HCT116 (cell line): ENCODE measurements around the gene DDAH1. TPM values are rescaled to one million over a fixed set of nuclear protein-coding genes. Genes with fewer than 3 reads are reported as not detected.

Experiments used
- ATAC-seq: fragments of 200-7000 bp; cut with Tn5 transposase; 2 replicates; pipeline ENCODE4 v1.9.1; 2020; ENCODE audit warnings: mild to moderate bottlenecking, moderate library complexity
- BruUV-seq: library from RNA; stranded (reverse); fragments of 400-500 nt; replicated peaks from 2 replicates; lab custom pipeline; 2021; lab: Mats Ljungman, UMichigan
- CTCF ChIA-PET: fragments of 300-600 bp; sonication (Branson Sonifier 250); formaldehyde crosslinking; loops from one replicate; lab custom pipeline; 2021; ENCODE audit warnings: antibody characterized with exemption; lab: Charles Lee
- POLR2A ChIA-PET: fragments of 300-600, 350-600 bp; sonication (Branson Sonifier 250); formaldehyde crosslinking; loops from one replicate; lab custom pipeline; 2021; ENCODE audit warnings: antibody characterized with exemption; lab: Charles Lee
- RAD21 ChIA-PET, 2 experiments: fragments of 300-600 bp; sonication (Branson Sonifier 250); formaldehyde crosslinking; loops; one replicate each; lab custom pipeline; 2023; ENCODE audit warnings: low total read pairs in 2 of 2; ENCODE audit not compliant: uncharacterized antibody in 2 of 2, unreplicated experiment in 2 of 2, low non-redundant PET in 1 of 2; lab: Charles Lee
- DNase-seq: peaks from one replicate; pipeline ENCODE4 v3.0.0-alpha.2; 2010; ENCODE audit warnings: low read depth, low spot score
- H2AFZ ChIP-seq: fragments of 200-600 bp; shearing (Covaris generic), sonication (generic); 2 replicates; pipeline ENCODE4 v1.6.1; 2017; ENCODE audit warnings: low read depth, mixed run types, mixed read lengths, antibody characterized with exemption, low read length; ENCODE audit not compliant: poor library complexity, severe bottlenecking
- H3K27ac ChIP-seq: 2 replicates; pipeline ENCODE4 v1.5.1; 2012; ENCODE audit warnings: low read depth, low read length
- H3K27me3 ChIP-seq: fragments of 200-600 bp; sonication (generic); 2 replicates; pipeline ENCODE4 v1.6.1; 2016; ENCODE audit warnings: mixed run types, low read length, mixed read lengths; ENCODE audit not compliant: insufficient read depth
- H3K36me3 ChIP-seq, 2 experiments: fragments of 200-500 bp in 1 of 2; fragments of 200-600 bp in 1 of 2; sonication (Bioruptor generic) in 1 of 2; sonication (generic) in 1 of 2; 2 replicates each; pipeline versions ENCODE4 v1.5.1 to v1.6.1; 2014 to 2016; ENCODE audit warnings: low read length in 2 of 2, inconsistent platforms in 1 of 2, mixed read lengths in 1 of 2, mixed run types in 1 of 2; ENCODE audit not compliant: insufficient read depth in 2 of 2, control insufficient read depth in 1 of 2
- H3K4me1 ChIP-seq, 2 experiments: fragments of 200-600 bp in 1 of 2; sonication (generic) in 1 of 2; 2 replicates each; pipeline versions ENCODE4 v1.5.1 to v1.6.1; 2012 to 2017; ENCODE audit warnings: low read length in 2 of 2, inconsistent platforms in 1 of 2, mild to moderate bottlenecking in 1 of 2, mixed read lengths in 1 of 2, mixed run types in 1 of 2, moderate library complexity in 1 of 2; ENCODE audit not compliant: insufficient read depth in 2 of 2, control insufficient read depth in 1 of 2
- H3K4me2 ChIP-seq: fragments of 200-600 bp; sonication (generic); 2 replicates; pipeline ENCODE4 v1.6.1; 2017; ENCODE audit warnings: mixed run types, low read length, mixed read lengths
- H3K4me3 ChIP-seq, 2 experiments: fragments of 200-600 bp in 1 of 2; sonication (generic) in 1 of 2; replicated peaks in 1 of 2; 2 replicates each; pipeline ENCODE4 v1.5.1; 2011 to 2016; ENCODE audit warnings: low read length in 2 of 2, control low read depth in 1 of 2, low read depth in 1 of 2, mild to moderate bottlenecking in 1 of 2, mixed read lengths in 1 of 2, mixed run types in 1 of 2
- H3K79me2 ChIP-seq: fragments of 200-600 bp; sonication (generic); 2 replicates; pipeline ENCODE4 v1.6.1; 2017; ENCODE audit warnings: mild to moderate bottlenecking, mixed run types, low read length, moderate library complexity, mixed read lengths; ENCODE audit not compliant: insufficient read depth
- H3K9ac ChIP-seq: fragments of 200-600 bp; sonication (generic); 2 replicates; pipeline ENCODE4 v1.6.1; 2016; ENCODE audit warnings: low read length, mixed read lengths
- H3K9me2 ChIP-seq: fragments of 200-600 bp; sonication (generic), shearing (Covaris generic); 2 replicates; pipeline ENCODE4 v1.6.1; 2017; ENCODE audit warnings: mixed run types, mild to moderate bottlenecking, moderate library complexity; ENCODE audit not compliant: insufficient read depth
- H3K9me3 ChIP-seq, 2 experiments: fragments of 200-500 bp in 1 of 2; fragments of 200-600 bp in 1 of 2; sonication (Bioruptor generic) in 1 of 2; sonication (generic) in 1 of 2; 2 replicates each; pipeline ENCODE4 v1.6.1; 2014 to 2017; ENCODE audit warnings: low read length in 2 of 2, mixed read lengths in 2 of 2, inconsistent platforms in 1 of 2, low read depth in 1 of 2, mild to moderate bottlenecking in 1 of 2, mixed run types in 1 of 2, moderate library complexity in 1 of 2; ENCODE audit not compliant: control insufficient read depth in 1 of 2, insufficient read depth in 1 of 2
- H4K20me1 ChIP-seq: fragments of 200-600 bp; sonication (generic), shearing (Covaris generic); 2 replicates; pipeline ENCODE4 v1.6.1; 2017; ENCODE audit warnings: mixed run types, mild to moderate bottlenecking, moderate library complexity; ENCODE audit not compliant: insufficient read depth
- CBX3 ChIP-seq: IDR thresholded peaks from 2 replicates; pipeline ENCODE4 v1.6.1; 2012; ENCODE audit warnings: low read depth
- ELF1 ChIP-seq: IDR thresholded peaks from 2 replicates; pipeline ENCODE4 v1.6.1; 2012; ENCODE audit warnings: low read depth, borderline replicate concordance
- EZH2phosphoT487 ChIP-seq: fragments of 200-600 bp; IDR thresholded peaks from 2 replicates; pipeline ENCODE4 v1.6.1; 2018; ENCODE audit warnings: antibody characterized with exemption, borderline replicate concordance
- FOSL1 ChIP-seq: IDR thresholded peaks from 2 replicates; pipeline ENCODE4 v1.6.1; 2012; ENCODE audit warnings: low read depth
- JUND ChIP-seq: IDR thresholded peaks from 2 replicates; pipeline ENCODE4 v1.6.1; 2012
- POLR2A ChIP-seq: IDR thresholded peaks from 2 replicates; pipeline ENCODE4 v1.7.0; 2011; ENCODE audit warnings: borderline replicate concordance; ENCODE audit not compliant: insufficient read depth, insufficient read length; ENCODE audit errors: extremely low read depth
- POLR2AphosphoS5 ChIP-seq: IDR thresholded peaks from 2 replicates; pipeline ENCODE4 v1.6.1; 2011; ENCODE audit warnings: mild to moderate bottlenecking, low read depth, low read length, moderate library complexity
- SIN3A ChIP-seq: IDR thresholded peaks from 2 replicates; pipeline ENCODE4 v1.6.1; 2012; ENCODE audit warnings: low read depth
- TCF7L2 ChIP-seq: IDR thresholded peaks from 2 replicates; pipeline ENCODE4 v1.7.0; 2011; ENCODE audit warnings: borderline replicate concordance, inconsistent platforms; ENCODE audit not compliant: insufficient read depth, insufficient read length; ENCODE audit errors: extremely low read depth
- YY1 ChIP-seq: IDR thresholded peaks from 2 replicates; pipeline ENCODE4 v1.6.1; 2011; ENCODE audit warnings: low read length, low read depth, moderate library complexity, mild to moderate bottlenecking; ENCODE audit not compliant: insufficient replicate concordance; ENCODE audit errors: extremely low read depth
- ZFX ChIP-seq: fragments of 450-650 bp; IDR thresholded peaks from 2 replicates; pipeline ENCODE4 v1.6.1; 2017
- intact Hi-C: fragments of 100-400 bp; cut with micrococcal nuclease; formaldehyde crosslinking; loops from 2 replicates; pipeline ENCODE4 v1.10.0; 2022
- total RNA-seq: library from RNA; stranded (reverse); gene quantifications from one replicate; pipeline ENCODE4 v1.2.1, GENCODE V29; 2021; ENCODE audit not compliant: unreplicated experiment
- TF ChIP-seq, protein P1 (sequence below): IDR thresholded peaks from 2 replicates; pipeline ENCODE4 v1.6.1; 2011; ENCODE audit warnings: mild to moderate bottlenecking, low read length, moderate library complexity; ENCODE audit not compliant: insufficient replicate concordance; ENCODE audit errors: extremely low read depth
- TF ChIP-seq, protein P2 (sequence below): IDR thresholded peaks from 2 replicates; pipeline ENCODE4 v1.6.1; 2012; ENCODE audit warnings: low read depth
- TF ChIP-seq, protein P3 (sequence below), 3 experiments: fragments of 200-600 bp in 1 of 3; sonication (generic) in 1 of 3; IDR thresholded peaks in 2 of 3; conservative IDR thresholded peaks in 1 of 3; 2 replicates each; pipeline ENCODE4 v1.5.1; 2012 to 2017; ENCODE audit warnings: low read depth in 2 of 3, low read length in 2 of 3, antibody characterized with exemption in 1 of 3, borderline replicate concordance in 1 of 3, control low read depth in 1 of 3, mild to moderate bottlenecking in 1 of 3, mixed read lengths in 1 of 3, mixed run types in 1 of 3, moderate library complexity in 1 of 3; ENCODE audit not compliant: insufficient read depth in 1 of 3
- TF ChIP-seq, protein P4 (sequence below): IDR thresholded peaks from 2 replicates; pipeline ENCODE4 v1.6.1; 2012

The DDAH1 gene
- total RNA-seq, 1 experiment from 2014 or later = 16.6 TPM

DNA sequence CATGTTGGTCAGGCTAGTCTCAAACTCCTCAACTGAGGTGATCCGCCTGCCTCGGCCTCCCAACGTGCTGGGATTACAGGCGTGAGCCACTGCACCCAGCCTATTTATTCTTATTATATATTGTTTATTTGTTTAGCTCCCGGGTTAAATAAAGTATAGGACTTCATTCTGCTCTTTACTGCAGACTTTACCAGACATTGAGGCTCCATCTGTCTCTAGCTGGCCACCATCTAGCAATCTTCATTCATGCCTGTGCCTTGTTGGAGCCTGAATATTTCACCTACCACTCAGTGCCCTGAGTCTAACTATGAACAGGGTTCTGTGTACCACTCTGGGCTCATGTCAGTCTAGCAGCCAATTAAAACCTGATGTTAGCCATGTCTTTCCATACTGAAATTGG is 2.1 kb upstream of the DDAH1 start:
- BruUV-seq = no TSS peak
- CTCF ChIA-PET = no interaction called here

More for the DNA sequence above, 2.1 kb upstream of the DDAH1 start:
- DNase-seq (no peak), ATAC-seq (no peak)
- RAD21 ChIA-PET = no interaction called here
- peaks cover 2% of the 10 kb centered on the region for H3K79me2 ChIP-seq
- no peak overlapping the region for H2AFZ ChIP-seq
- no peaks in the 10 kb centered on the region for H3K36me3 ChIP-seq
- H3K27me3 ChIP-seq = no peaks in the 10 kb centered on the region
- H3K9me2 ChIP-seq = no peaks in the 10 kb centered on the region
- no peak overlapping the region for H3K9ac ChIP-seq
- POLR2A ChIA-PET = no interaction called here
- H3K4me1 ChIP-seq = peaks cover 7 to 19% of the 10 kb centered on the region in 2 experiments; a peak in 3 of 4 replicates
- H3K4me3 ChIP-seq = no peak overlapping the region
- no peaks in the 10 kb centered on the region for H4K20me1 ChIP-seq
- no peak overlapping the region for H3K27ac ChIP-seq
- H3K4me2 ChIP-seq = no peak overlapping the region
- intact Hi-C loops = no loop called here
- no peak for TF ChIP-seq ELF1
- no peak for TF ChIP-seq TCF7L2
- no peak for TF ChIP-seq POLR2A
- TF ChIP-seq, protein P1, sequence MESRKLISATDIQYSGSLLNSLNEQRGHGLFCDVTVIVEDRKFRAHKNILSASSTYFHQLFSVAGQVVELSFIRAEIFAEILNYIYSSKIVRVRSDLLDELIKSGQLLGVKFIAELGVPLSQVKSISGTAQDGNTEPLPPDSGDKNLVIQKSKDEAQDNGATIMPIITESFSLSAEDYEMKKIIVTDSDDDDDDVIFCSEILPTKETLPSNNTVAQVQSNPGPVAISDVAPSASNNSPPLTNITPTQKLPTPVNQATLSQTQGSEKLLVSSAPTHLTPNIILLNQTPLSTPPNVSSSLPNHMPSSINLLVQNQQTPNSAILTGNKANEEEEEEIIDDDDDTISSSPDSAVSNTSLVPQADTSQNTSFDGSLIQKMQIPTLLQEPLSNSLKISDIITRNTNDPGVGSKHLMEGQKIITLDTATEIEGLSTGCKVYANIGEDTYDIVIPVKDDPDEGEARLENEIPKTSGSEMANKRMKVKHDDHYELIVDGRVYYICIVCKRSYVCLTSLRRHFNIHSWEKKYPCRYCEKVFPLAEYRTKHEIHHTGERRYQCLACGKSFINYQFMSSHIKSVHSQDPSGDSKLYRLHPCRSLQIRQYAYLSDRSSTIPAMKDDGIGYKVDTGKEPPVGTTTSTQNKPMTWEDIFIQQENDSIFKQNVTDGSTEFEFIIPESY = no peak
- TF ChIP-seq YY1 = no peak
- TF ChIP-seq, protein P2, sequence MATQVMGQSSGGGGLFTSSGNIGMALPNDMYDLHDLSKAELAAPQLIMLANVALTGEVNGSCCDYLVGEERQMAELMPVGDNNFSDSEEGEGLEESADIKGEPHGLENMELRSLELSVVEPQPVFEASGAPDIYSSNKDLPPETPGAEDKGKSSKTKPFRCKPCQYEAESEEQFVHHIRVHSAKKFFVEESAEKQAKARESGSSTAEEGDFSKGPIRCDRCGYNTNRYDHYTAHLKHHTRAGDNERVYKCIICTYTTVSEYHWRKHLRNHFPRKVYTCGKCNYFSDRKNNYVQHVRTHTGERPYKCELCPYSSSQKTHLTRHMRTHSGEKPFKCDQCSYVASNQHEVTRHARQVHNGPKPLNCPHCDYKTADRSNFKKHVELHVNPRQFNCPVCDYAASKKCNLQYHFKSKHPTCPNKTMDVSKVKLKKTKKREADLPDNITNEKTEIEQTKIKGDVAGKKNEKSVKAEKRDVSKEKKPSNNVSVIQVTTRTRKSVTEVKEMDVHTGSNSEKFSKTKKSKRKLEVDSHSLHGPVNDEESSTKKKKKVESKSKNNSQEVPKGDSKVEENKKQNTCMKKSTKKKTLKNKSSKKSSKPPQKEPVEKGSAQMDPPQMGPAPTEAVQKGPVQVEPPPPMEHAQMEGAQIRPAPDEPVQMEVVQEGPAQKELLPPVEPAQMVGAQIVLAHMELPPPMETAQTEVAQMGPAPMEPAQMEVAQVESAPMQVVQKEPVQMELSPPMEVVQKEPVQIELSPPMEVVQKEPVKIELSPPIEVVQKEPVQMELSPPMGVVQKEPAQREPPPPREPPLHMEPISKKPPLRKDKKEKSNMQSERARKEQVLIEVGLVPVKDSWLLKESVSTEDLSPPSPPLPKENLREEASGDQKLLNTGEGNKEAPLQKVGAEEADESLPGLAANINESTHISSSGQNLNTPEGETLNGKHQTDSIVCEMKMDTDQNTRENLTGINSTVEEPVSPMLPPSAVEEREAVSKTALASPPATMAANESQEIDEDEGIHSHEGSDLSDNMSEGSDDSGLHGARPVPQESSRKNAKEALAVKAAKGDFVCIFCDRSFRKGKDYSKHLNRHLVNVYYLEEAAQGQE = no peak
- no peak for TF ChIP-seq SIN3A
- no peak for TF ChIP-seq POLR2AphosphoS5
- TF ChIP-seq CBX3 = no peak
- no peak for TF ChIP-seq FOSL1
- no peak for TF ChIP-seq ZFX
- TF ChIP-seq, protein P3, sequence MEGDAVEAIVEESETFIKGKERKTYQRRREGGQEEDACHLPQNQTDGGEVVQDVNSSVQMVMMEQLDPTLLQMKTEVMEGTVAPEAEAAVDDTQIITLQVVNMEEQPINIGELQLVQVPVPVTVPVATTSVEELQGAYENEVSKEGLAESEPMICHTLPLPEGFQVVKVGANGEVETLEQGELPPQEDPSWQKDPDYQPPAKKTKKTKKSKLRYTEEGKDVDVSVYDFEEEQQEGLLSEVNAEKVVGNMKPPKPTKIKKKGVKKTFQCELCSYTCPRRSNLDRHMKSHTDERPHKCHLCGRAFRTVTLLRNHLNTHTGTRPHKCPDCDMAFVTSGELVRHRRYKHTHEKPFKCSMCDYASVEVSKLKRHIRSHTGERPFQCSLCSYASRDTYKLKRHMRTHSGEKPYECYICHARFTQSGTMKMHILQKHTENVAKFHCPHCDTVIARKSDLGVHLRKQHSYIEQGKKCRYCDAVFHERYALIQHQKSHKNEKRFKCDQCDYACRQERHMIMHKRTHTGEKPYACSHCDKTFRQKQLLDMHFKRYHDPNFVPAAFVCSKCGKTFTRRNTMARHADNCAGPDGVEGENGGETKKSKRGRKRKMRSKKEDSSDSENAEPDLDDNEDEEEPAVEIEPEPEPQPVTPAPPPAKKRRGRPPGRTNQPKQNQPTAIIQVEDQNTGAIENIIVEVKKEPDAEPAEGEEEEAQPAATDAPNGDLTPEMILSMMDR (IDR thresholded peaks at IDR 0.05 in 2 of 3, conservative IDR thresholded peaks at IDR 0.05 in 1 of 3; ENCODE audit: borderline replicate concordance in 1 of 3, insufficient read depth in 1 of 3, low read depth in 2 of 3, low read length in 2 of 3) = no peak
- TF ChIP-seq, protein P4, sequence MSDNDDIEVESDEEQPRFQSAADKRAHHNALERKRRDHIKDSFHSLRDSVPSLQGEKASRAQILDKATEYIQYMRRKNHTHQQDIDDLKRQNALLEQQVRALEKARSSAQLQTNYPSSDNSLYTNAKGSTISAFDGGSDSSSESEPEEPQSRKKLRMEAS = no peak
- TF ChIP-seq EZH2phosphoT487 = no peak
- no peak for TF ChIP-seq JUND
- H3K9me3 ChIP-seq = no peaks in the 10 kb centered on the region
